Bronchial epithelial cell (primary cell): ENCODE data around the gene GUCY2C. TPM values are rescaled to one million over a fixed set of nuclear protein-coding genes. Genes with fewer than 3 reads are reported as not detected.

Experiments used
- DNase-seq: peaks from one replicate; pipeline ENCODE4 v3.0.0-alpha.2; 2010; ENCODE audit warnings: low read depth
- FAIRE-seq: peaks from 2 replicates; lab custom pipeline; 2011; peaks lifted over from hg19 to GRCh38; lab: Jason Lieb, UNC
- H3K27me3 ChIP-seq: 2 replicates; pipeline ENCODE4 v1.5.1; 2011; ENCODE audit warnings: low read length; ENCODE audit not compliant: control insufficient read depth, insufficient read depth
- H3K36me3 ChIP-seq: 2 replicates; pipeline ENCODE4 v1.5.1; 2011; ENCODE audit warnings: low read length; ENCODE audit not compliant: control insufficient read depth, insufficient read depth
- H3K4me3 ChIP-seq: 2 replicates; pipeline ENCODE4 v1.5.1; 2011; ENCODE audit warnings: mild to moderate bottlenecking, low read depth, low read length, control low read depth
- total RNA-seq: library from RNA; depleted of rRNA; stranded (reverse); fragments of >200 nt; gene quantifications from 2 replicates; pipeline ENCODE4 v1.2.1, GENCODE V29; 2014
- TF ChIP-seq, protein P1 (sequence below): IDR thresholded peaks from 2 replicates; pipeline ENCODE4 v1.5.1; 2011; ENCODE audit warnings: mild to moderate bottlenecking, moderate library complexity, low read length, control low read depth, inconsistent platforms; ENCODE audit not compliant: insufficient read depth, severe bottlenecking

The GUCY2C gene
- total RNA-seq, 1 donor from 2014 or later, result not detected

DNA sequence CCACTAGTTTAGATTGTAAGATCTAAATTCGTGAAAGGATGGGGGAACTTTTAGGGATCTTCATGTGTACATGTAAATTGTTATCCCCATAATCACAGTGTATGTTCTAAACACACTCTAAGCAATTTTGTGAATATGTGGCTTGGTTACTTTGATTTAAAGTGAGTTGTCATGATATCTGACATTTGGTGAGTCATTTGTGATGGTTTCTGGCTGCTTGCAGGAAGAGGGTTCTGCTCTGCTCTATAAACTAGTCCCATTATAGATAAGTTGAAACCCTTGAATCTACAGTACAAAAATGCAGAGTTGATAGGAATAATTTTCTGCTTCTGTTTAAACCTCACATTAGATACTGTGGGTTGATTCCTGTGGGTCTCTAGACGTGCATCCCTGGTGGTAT lies 14.8 kb downstream of the GUCY2C start:
- Histone ChIP-seq H3K27me3 (no peaks in the 10 kb centered on the region), H3K4me3 (no peak overlapping the region), H3K36me3 (no peaks in the 10 kb centered on the region)
- TF ChIP-seq, protein P1, sequence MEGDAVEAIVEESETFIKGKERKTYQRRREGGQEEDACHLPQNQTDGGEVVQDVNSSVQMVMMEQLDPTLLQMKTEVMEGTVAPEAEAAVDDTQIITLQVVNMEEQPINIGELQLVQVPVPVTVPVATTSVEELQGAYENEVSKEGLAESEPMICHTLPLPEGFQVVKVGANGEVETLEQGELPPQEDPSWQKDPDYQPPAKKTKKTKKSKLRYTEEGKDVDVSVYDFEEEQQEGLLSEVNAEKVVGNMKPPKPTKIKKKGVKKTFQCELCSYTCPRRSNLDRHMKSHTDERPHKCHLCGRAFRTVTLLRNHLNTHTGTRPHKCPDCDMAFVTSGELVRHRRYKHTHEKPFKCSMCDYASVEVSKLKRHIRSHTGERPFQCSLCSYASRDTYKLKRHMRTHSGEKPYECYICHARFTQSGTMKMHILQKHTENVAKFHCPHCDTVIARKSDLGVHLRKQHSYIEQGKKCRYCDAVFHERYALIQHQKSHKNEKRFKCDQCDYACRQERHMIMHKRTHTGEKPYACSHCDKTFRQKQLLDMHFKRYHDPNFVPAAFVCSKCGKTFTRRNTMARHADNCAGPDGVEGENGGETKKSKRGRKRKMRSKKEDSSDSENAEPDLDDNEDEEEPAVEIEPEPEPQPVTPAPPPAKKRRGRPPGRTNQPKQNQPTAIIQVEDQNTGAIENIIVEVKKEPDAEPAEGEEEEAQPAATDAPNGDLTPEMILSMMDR, result no peak
- DNase-seq (no peak), FAIRE-seq (no peak)

DNA sequence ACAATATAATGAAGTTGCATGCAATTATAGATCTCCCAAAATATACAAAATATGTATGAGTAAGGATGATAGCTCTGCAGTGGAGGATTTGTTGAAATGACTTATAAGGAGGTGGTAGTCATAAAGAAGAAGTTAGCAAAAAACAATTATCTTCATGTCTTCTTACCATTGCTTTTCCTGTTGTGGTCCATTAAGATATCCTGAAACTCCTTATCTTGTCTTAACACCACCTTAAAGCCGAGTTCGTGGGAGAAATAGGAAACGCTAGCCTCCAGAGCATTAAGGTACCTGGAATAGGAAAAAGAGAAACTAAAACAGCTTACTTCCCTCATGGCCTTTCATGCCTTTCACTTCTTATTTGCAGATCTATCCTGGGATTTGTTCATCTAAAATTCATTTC lies 15.2 kb downstream of the GUCY2C start:
- TF ChIP-seq, protein P1, result no peak
- DNase-seq, result no peak
- no peaks in the 10 kb centered on the region for H3K36me3 ChIP-seq
- H3K4me3 ChIP-seq, result no peak overlapping the region
- H3K27me3 ChIP-seq, result no peaks in the 10 kb centered on the region
- no peak for FAIRE-seq

DNA sequence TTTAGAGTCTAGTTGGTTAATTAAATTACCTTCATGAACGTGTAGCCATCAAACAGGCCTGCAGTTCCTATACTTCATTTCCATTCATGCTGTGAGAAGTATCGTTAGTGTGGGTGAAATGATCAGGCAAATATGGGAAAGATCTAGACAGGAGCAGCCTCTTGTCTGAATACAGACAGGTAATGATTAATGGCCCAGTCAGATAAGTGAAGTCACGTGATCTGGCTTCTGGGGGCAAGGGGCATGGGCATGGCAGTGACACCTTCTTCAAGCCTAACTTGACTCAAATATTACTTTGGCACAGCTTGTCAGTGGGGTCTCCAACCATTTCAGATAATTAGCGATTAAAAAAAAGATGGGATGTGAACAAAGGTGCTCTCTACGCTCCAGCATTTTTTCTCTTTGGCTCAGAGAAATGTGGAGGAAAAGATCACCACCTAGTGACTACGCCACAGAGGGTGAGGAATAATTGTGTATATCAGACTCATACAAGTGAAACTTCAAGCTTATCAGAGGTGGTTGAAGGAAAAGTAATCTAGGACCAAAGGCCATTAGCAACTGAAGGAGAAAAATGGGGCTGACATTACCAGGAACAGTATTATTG lies 17.8 kb downstream of the GUCY2C start:
- H3K4me3 ChIP-seq, result no peak overlapping the region
- peak; percentile 79 for FAIRE-seq
- no peaks in the 10 kb centered on the region for H3K27me3 ChIP-seq
- TF ChIP-seq, protein P1, result no peak
- no peaks in the 10 kb centered on the region for H3K36me3 ChIP-seq
- no peak for DNase-seq

DNA sequence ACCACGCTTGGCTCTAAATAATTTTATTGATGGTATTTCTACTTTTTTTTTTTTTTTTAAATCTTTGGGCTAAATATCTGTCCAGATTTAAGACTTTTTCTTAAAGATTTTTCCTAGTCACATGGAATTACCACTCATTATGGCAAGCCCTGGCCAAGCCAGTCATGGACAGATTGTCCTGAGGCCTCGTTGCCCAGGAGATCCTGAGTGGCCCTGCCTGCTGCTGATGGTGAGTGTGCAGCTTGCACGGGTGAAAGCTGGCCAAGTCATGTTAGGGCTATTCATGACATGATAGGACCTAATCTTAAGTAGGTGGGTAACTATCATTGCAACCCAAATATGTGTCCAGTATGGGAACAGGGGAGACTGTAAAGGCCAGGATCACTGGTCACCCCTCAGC lies 27.8 kb downstream of the GUCY2C start:
- FAIRE-seq, result no peak
- Histone ChIP-seq H3K4me3 (no peak overlapping the region), H3K36me3 (no peaks in the 10 kb centered on the region), H3K27me3 (no peaks in the 10 kb centered on the region)
- TF ChIP-seq, protein P1, result no peak
- no peak for DNase-seq

DNA sequence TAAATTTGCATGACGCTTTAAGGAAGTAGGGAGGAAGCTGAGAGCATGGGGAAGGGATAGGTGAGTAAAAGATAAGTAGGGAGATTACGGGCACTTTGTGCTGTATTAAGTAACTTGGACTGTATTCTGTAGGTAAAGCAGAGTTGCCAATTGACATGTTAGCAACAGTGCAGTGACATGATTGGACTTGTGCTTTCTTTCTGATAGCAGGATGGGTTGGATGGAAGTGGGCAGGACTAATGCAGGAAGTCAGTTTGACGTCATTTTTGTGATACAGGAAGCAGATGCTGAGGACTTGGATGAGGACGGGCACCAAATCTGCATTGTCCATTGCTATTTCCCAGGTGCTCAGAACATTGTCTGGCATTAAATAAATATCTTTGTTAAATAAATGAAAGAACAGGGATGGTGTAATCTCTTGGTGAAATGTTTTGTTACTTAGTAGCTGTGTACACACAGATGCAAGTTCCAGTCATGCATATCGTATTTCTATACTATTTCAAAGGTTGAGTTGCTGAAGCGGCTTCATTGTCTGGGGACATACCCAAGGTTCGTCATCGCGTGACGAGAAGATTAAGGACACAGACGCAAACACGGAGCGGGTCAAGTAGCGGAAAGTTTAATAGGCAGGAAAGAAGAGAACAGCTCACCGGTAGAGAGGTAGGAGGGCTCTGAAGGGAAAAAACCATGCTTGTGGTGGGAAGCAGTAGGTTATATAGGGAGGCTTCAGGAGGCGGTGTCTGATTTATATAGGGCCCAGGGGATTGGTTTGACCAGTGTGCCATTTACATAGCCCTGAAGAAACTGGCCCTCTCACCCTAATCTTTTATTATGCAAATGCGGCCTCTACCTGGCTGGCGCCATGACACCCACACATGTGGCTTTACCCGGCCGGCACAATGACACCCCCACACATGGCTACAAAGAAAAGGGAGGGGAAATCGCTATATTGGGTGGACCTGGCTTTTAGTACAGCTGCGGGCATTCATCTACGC lies 30.7 kb downstream of the GUCY2C start:
- TF ChIP-seq, protein P1, result no peak
- peak; percentile 74 for DNase-seq
- FAIRE-seq, result peak; percentile 58
- Histone ChIP-seq H3K36me3 (no peaks in the 10 kb centered on the region), H3K4me3 (no peak overlapping the region), H3K27me3 (no peaks in the 10 kb centered on the region)
